Right atrium auricular region (tissue), 2 donors: ENCODE results near the gene DCLRE1B. TPM values are rescaled to one million over a fixed set of nuclear protein-coding genes. Genes with fewer than 3 reads are reported as not detected.

Experiments used
- DNase-seq: peaks from one replicate; pipeline ENCODE4 v3.0.0-alpha.2; 2019; ENCODE audit warnings: low spot score
- H3K27ac ChIP-seq, 2 donors: fragments of 200-600 bp; sonication (generic); 1 replicate in 1 of 2; 2 replicates in 1 of 2; pipeline ENCODE4 v1.5.1; 2016 to 2019
- H3K27me3 ChIP-seq, 2 donors: fragments of 200-600 bp; sonication (generic); one replicate each; pipeline versions ENCODE4 v1.5.1 to v1.6.0; 2017 to 2019
- H3K36me3 ChIP-seq: fragments of 200-600 bp; sonication (generic); one replicate; pipeline ENCODE4 v1.5.1; 2016
- H3K4me1 ChIP-seq, 2 donors: fragments of 200-600 bp; sonication (generic); one replicate each; pipeline versions ENCODE4 v1.5.1 to v1.6.0; 2017 to 2019
- H3K4me3 ChIP-seq, 2 donors: fragments of 200-600 bp; sonication (generic); 1 replicate in 1 of 2; 2 replicates in 1 of 2; pipeline ENCODE4 v1.5.1; 2017 to 2019; ENCODE audit warnings: mild to moderate bottlenecking in 1 of 2, moderate library complexity in 1 of 2
- H3K9me3 ChIP-seq, 2 donors: fragments of 200-600 bp; sonication (generic); one replicate each; pipeline ENCODE4 v1.5.1; 2019
- CTCF ChIP-seq, 2 donors: fragments of 200-600 bp; sonication (generic); IDR thresholded peaks; one replicate each; pipeline ENCODE4 v1.5.1; 2019; ENCODE audit warnings: antibody characterized with exemption in 2 of 2
- total RNA-seq, 2 donors: library from RNA; depleted of rRNA; stranded (reverse); fragments of >200 nt; gene quantifications; one replicate each; pipeline ENCODE4 v1.1.0, GENCODE V29; 2016

The DCLRE1B gene
- total RNA-seq, 2 donors from 2014 or later, result 1.4 to 2.4 TPM

- no peaks in the 10 kb centered on the region for H3K27me3 ChIP-seq
- TF ChIP-seq CTCF (IDR thresholded peaks at IDR 0.05), result no peak
Observed at GRCh38 chr1:113941245-113941559, 36.1 kb downstream of the DCLRE1B start.

GRCh38 chr1:113942527-113942926 is 37.4 kb downstream of the DCLRE1B start:
- H3K27ac ChIP-seq, result no peak overlapping the region
- peaks cover 0 to 37% of the 10 kb centered on the region in 2 donors for H3K4me1 ChIP-seq
- peaks cover 20% of the 10 kb centered on the region for H3K36me3 ChIP-seq
- no peak overlapping the region for H3K4me3 ChIP-seq
- no peaks in the 10 kb centered on the region for H3K27me3 ChIP-seq
- no peak for TF ChIP-seq CTCF (IDR thresholded peaks at IDR 0.05)
- DNase-seq, result no peak
- no peaks in the 10 kb centered on the region for H3K9me3 ChIP-seq

More at GRCh38 chr1:113941245-113941559, 36.1 kb downstream of the DCLRE1B start:
- H3K9me3 ChIP-seq, result no peaks in the 10 kb centered on the region
- H3K36me3 ChIP-seq, result peaks cover 20% of the 10 kb centered on the region
- DNase-seq, result no peak
- H3K4me3 ChIP-seq, result no peak overlapping the region
- H3K27ac ChIP-seq, result peak overlapping the region in 1 of 2 donors; percentile 32
- H3K4me1 ChIP-seq, result peaks cover 0 to 33% of the 10 kb centered on the region in 2 donors

- H3K27ac ChIP-seq, result no peak overlapping the region
- no peak for TF ChIP-seq CTCF (IDR thresholded peaks at IDR 0.05)
- H3K27me3 ChIP-seq, result no peaks in the 10 kb centered on the region
- H3K9me3 ChIP-seq, result no peaks in the 10 kb centered on the region
- no peak overlapping the region for H3K4me3 ChIP-seq
- peaks cover 0 to 42% of the 10 kb centered on the region in 2 donors for H3K4me1 ChIP-seq
- DNase-seq, result no peak
- peaks cover 20% of the 10 kb centered on the region for H3K36me3 ChIP-seq
Observed at GRCh38 chr1:113943028-113943811, 38.1 kb downstream of the DCLRE1B start.

GRCh38 chr1:113945329-113945728 is 40.2 kb downstream of the DCLRE1B start:
- Histone ChIP-seq H3K27me3 (no peaks in the 10 kb centered on the region), H3K27ac (no peak overlapping the region), H3K4me3 (no peak overlapping the region), H3K9me3 (no peaks in the 10 kb centered on the region), H3K4me1 (peaks cover 0 to 42% of the 10 kb centered on the region in 2 donors), H3K36me3 (peaks cover 20% of the 10 kb centered on the region)
- no peak for DNase-seq
- TF ChIP-seq CTCF (IDR thresholded peaks at IDR 0.05), result no peak

- Histone ChIP-seq H3K4me3 (no peak overlapping the region), H3K36me3 (peaks cover 14% of the 10 kb centered on the region), H3K27ac (no peak overlapping the region), H3K4me1 (peaks cover 0 to 34% of the 10 kb centered on the region in 2 donors), H3K9me3 (no peaks in the 10 kb centered on the region), H3K27me3 (no peaks in the 10 kb centered on the region)
- DNase-seq, result no peak
- no peak for TF ChIP-seq CTCF (IDR thresholded peaks at IDR 0.05)
Observed at GRCh38 chr1:113946112-113946511, 41.0 kb downstream of the DCLRE1B start.
